Measurements from ENCODE around the gene CD27.
"Not testable (repeated sequence)": the region's sequence is repeated elsewhere in the genome, so short reads cannot be mapped to it uniquely, and the experiment has no call there.

CD27 gene

DNA sequence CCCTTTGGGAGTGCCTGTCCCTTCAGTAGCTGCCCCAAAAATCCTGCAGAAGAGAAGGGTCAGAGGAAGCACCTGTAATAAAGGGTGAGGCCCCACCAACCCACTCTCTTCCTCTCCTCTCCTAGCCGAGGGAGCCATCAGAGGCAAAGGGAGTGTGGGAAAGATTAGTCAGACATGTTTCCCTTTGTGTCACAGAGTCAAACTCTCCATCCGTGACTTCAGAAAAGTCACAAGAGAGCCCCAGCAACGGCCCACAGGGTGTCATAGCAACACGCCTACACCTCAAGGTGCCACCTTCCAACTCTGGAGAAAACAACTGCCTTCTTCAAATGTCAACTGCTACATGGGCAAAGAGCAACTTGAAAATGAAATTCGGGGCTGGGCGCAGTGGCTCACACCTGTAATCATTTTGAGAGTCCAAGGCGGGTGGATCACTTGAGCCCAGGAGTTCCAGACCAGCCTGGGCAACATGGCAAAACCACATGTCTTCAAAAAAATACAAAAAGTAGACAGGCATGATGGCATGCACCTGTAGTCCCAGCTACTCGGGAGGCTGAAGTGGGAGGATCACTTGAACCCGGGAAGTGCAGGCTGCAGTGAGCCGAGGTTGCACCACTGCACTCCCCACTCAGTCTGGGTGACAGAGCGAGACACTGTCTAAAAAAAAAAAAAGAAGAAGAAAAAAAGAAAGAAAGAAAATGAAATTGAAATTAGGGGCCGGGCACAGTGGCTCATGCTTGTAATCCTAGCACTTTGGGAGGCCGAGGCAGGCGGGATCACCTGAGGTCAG is 17.7 kb upstream of the CD27 start:
- no peak for DNase-seq (ENCODE audit: extremely low read depth, low read depth)

GRCh38 chr12:6427796-6428195 is 17.0 kb upstream of the CD27 start:
- not testable (repeated sequence) for DNase-seq (ENCODE audit: extremely low read depth, low read depth)

More for the DNA sequence above, 17.7 kb upstream of the CD27 start:
- no peak for TF ChIP-seq CTCF (IDR thresholded peaks at IDR 0.05; ENCODE audit: low read depth, low read length)

GRCh38 chr12:6428326-6428725 is 16.4 kb upstream of the CD27 start:
- TF ChIP-seq CTCF (IDR thresholded peaks at IDR 0.05; ENCODE audit: low read depth, low read length), result no peak
- DNase-seq (ENCODE audit: extremely low read depth, low read depth), result no peak

DNA sequence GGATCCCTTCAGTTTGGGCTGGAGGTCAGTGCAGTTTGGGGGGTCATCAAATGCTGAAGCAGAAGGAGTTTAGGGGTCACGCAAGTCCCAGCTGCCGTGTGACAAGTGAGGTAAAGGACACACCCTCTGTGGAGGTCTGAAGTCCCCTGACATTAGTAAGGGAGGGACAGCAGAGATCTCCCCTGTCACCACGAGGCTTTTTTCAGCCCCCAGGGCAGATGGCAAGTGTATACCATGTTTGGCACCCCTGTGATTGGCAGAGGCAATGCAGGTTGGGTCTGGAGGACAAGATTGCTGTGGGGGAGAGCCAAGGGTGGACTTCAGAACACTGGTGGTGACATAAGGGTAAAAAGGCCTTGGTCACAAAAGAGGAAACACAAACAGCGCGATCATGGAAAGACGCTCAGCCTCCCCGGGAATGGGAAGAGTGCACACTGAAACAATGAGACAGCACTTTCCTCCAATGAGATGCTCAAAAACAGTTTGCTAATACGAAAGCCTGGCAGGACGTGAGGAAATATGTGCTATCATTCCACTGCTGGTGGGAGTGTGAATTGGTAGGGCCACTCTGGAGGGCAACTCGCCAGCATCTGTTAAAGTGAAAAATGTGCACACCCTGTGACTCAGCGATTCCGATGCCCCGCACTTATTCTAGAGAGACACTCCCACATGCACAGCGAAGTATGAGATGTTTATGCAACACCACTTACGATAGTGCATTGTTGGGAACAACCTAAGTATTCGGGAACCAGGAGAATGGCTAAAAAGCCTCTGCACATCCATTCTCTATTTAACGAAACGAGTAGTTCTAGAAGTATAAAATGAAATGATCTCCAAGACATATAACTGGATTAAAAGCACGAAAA is 14.4 kb upstream of the CD27 start:
- no peak for TF ChIP-seq CTCF (IDR thresholded peaks at IDR 0.05; ENCODE audit: low read depth, low read length)
- DNase-seq (ENCODE audit: extremely low read depth, low read depth), result peak; percentile 96

GRCh38 chr12:6432991-6433390 is 11.8 kb upstream of the CD27 start:
- no peak for TF ChIP-seq CTCF (IDR thresholded peaks at IDR 0.05; ENCODE audit: low read depth, low read length)
- DNase-seq (ENCODE audit: extremely low read depth, low read depth), result no peak

DNA sequence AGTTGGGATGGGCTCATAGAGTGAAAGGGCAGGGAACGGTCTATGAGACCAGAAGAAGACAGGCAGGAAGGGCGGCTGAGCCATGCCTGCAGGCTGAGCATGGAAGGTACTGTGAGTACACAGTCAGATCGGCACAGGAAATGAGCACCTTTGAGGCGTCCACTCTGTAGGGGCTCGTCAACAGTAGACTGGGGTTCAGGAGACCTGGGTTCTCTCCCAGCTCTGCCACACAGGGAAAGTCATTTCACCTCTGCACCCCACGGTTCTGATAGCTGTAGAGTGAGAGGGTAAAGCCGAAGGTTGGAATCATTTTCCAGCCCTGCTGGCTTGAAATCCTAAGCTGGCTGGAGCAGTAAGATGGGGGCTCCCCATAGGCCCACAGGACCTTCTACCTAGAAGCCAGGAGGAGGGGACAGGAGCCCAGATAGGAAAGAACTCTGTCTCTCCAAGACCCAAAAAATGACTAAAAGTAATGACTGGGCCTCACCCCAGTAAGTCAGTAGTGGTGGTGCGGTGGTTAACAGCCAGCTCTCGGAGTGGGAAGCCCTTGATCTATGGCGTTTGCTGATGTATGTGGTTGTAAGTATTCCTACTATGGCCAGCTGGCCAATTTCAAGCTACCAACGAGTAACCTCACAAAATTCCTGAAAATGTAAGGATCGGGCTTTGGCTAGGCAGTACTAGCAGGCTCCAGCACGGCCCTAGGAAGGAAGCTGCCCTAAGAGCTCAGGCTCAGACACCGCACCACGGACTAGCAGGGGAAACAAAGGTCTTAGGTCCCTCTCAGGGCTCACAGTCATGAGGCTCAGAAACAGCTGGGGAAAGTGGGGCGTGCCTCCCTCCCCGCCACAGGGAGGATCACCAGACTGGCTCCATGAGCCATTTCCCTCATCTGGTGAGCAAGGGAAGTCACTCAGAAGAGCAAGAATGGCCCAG is 10.3 kb upstream of the CD27 start:
- no peak for TF ChIP-seq CTCF (IDR thresholded peaks at IDR 0.05; ENCODE audit: low read depth, low read length)
- DNase-seq (ENCODE audit: extremely low read depth, low read depth), result no peak

DNA sequence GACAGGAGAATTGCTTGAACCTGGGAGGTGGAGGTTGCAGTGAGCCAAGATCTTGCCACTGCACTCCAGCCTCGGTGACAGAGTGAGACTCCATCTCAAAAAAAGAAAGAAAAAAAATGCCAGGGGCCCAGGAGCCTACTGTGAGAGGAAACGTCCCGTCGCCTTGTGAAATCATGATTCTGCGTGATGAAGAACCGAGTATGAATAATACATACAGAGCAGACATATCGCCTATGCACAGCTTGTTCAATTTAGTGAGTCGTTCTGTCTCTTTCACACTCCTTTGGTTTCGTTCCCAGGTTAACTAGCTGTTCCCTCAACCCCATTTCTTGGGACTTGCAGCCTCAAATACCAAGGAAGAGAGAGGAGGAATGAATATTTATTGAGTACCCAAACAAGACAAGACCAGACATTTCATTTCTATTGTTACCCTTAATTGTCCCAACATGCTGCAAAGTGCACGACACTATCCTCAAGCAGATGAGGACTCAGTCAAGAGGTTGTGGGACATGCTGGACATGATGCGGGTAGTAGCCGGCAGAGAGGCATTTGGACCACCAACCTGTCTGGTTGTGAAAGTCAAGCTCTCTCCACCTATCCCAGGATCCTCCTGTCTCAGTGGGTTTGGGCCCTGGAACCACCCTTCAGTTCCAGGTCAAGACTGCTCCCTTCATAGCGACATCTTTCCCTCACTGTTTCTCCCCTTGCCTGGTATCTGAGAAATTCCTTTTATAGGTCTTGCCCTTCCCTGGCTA is 8.6 kb upstream of the CD27 start:
- TF ChIP-seq CTCF (IDR thresholded peaks at IDR 0.05; ENCODE audit: low read depth, low read length), result no peak
- DNase-seq (ENCODE audit: extremely low read depth, low read depth), result no peak

Measured in AG09319 (cell line).